GM23338 (cell line): ENCODE data around the gene FCRL3. TPM values are rescaled to one million over a fixed set of nuclear protein-coding genes. Genes with fewer than 3 reads are reported as not detected.
A peak's percentile ranks its signal among the peaks of the same experiment; 100 is the strongest.

ENCODE experiments used
- ATAC-seq: fragments of 200-7000 bp; cut with Tn5 transposase; 3 replicates; pipeline ENCODE4 v1.9.1; 2020
- DNase-seq: peaks from one replicate; pipeline ENCODE4 v3.0.0-alpha.2; 2015; ENCODE audit warnings: low spot score
- H2AFZ ChIP-seq: fragments of 200-600 bp; sonication (generic); 2 replicates; pipeline ENCODE4 v1.8.0; 2016; ENCODE audit warnings: antibody characterized with exemption, mild to moderate bottlenecking, moderate library complexity
- H3F3A ChIP-seq: fragments of 200-600 bp; sonication (generic); replicated peaks from 2 replicates; pipeline ENCODE4 v1.8.0; 2017; ENCODE audit warnings: antibody characterized with exemption, mixed run types, low read depth
- H3K27ac ChIP-seq: fragments of 200-600 bp; sonication (generic); 2 replicates; pipeline ENCODE4 v1.6.1; 2016; ENCODE audit warnings: low read depth
- H3K27me3 ChIP-seq: fragments of 200-600 bp; sonication (generic); 2 replicates; pipeline ENCODE4 v1.8.0; 2016; ENCODE audit warnings: mild to moderate bottlenecking, mixed run types, moderate library complexity; ENCODE audit not compliant: insufficient read depth
- H3K36me3 ChIP-seq: fragments of 200-600 bp; sonication (generic); 2 replicates; pipeline ENCODE4 v1.8.0; 2016; ENCODE audit warnings: mild to moderate bottlenecking; ENCODE audit not compliant: insufficient read depth
- H3K4me1 ChIP-seq: fragments of 200-600 bp; sonication (generic); 2 replicates; pipeline ENCODE4 v1.8.0; 2016; ENCODE audit warnings: mild to moderate bottlenecking, moderate library complexity; ENCODE audit not compliant: insufficient read depth
- H3K4me2 ChIP-seq: fragments of 200-600 bp; sonication (generic); 2 replicates; pipeline ENCODE4 v1.7.1; 2017; ENCODE audit warnings: mixed run types
- H3K4me3 ChIP-seq: fragments of 200-600 bp; sonication (generic); 2 replicates; pipeline ENCODE4 v1.6.1; 2016; ENCODE audit warnings: mixed run types
- H3K79me2 ChIP-seq: fragments of 200-600 bp; sonication (generic); replicated peaks from 2 replicates; pipeline ENCODE4 v1.8.0; 2017; ENCODE audit warnings: mild to moderate bottlenecking; ENCODE audit not compliant: insufficient read depth
- H3K9me2 ChIP-seq: fragments of 200-600 bp; sonication (generic); 2 replicates; pipeline ENCODE4 v1.8.0; 2017; ENCODE audit not compliant: insufficient read depth
- H4K20me1 ChIP-seq: fragments of 200-600 bp; sonication (generic); replicated peaks from 2 replicates; pipeline ENCODE4 v1.8.0; 2017; ENCODE audit warnings: mild to moderate bottlenecking; ENCODE audit not compliant: insufficient read depth
- H3K27ac Mint-ChIP-seq: 2 replicates; pipeline ENCODE4 v1.8.0; 2020; ENCODE audit warnings: inconsistent platforms, mild to moderate bottlenecking, moderate library complexity, mixed read lengths
- H3K27me3 Mint-ChIP-seq: 3 replicates; pipeline ENCODE4 v1.8.0; 2022; ENCODE audit warnings: low read depth, mild to moderate bottlenecking, moderate library complexity, mixed read lengths, inconsistent platforms; ENCODE audit not compliant: insufficient read depth, poor library complexity
- H3K36me3 Mint-ChIP-seq: 3 replicates; pipeline ENCODE4 v1.8.0; 2021; ENCODE audit warnings: low read depth, mild to moderate bottlenecking, inconsistent platforms, moderate library complexity, mixed read lengths
- H3K4me1 Mint-ChIP-seq: 3 replicates; pipeline ENCODE4 v1.8.0; 2020; ENCODE audit warnings: mild to moderate bottlenecking, inconsistent platforms, mixed read lengths
- H3K4me3 Mint-ChIP-seq: 3 replicates; pipeline ENCODE4 v1.8.0; 2021; ENCODE audit warnings: moderate library complexity, mild to moderate bottlenecking, inconsistent platforms, mixed read lengths
- H3K9me3 Mint-ChIP-seq: 3 replicates; pipeline ENCODE4 v1.8.0; 2020; ENCODE audit warnings: moderate library complexity, mild to moderate bottlenecking, inconsistent platforms, mixed read lengths
- CREB1 ChIP-seq: fragments of 250-450 bp; sonication (Bioruptor Pico); IDR thresholded peaks from 2 replicates; pipeline ENCODE4 v1.5.0; 2020; ENCODE audit warnings: low read depth, mild to moderate bottlenecking, moderate library complexity
- EZH2 ChIP-seq: fragments of 200-600 bp; sonication (generic); IDR thresholded peaks from one replicate; pipeline ENCODE4 v1.8.0; 2017; ENCODE audit warnings: antibody characterized with exemption, mild to moderate bottlenecking, low read depth; ENCODE audit not compliant: unreplicated experiment
- EZH2phosphoT487 ChIP-seq: fragments of 200-600 bp; sonication (generic); IDR thresholded peaks from one replicate; pipeline ENCODE4 v1.8.1; 2018; ENCODE audit warnings: antibody characterized with exemption; ENCODE audit not compliant: unreplicated experiment
- JUNB ChIP-seq: IDR thresholded peaks from one replicate; pipeline ENCODE4 v1.6.1; 2016; ENCODE audit warnings: antibody characterized with exemption; ENCODE audit not compliant: unreplicated experiment
- POLR2AphosphoS5 ChIP-seq: IDR thresholded peaks from 2 replicates; pipeline ENCODE4 v1.6.1; 2016; ENCODE audit warnings: antibody characterized with exemption, low read depth
- STAT1 ChIP-seq: IDR thresholded peaks from one replicate; pipeline ENCODE4 v1.6.1; 2016; ENCODE audit warnings: antibody characterized with exemption; ENCODE audit not compliant: unreplicated experiment
- ZNF114 ChIP-seq: fragments of 250-450 bp; sonication (Bioruptor Pico); IDR thresholded peaks from 2 replicates; pipeline ENCODE4 v1.5.0; 2020; ENCODE audit warnings: mild to moderate bottlenecking, moderate library complexity
- ZNF331 ChIP-seq: fragments of 250-450 bp; sonication (Bioruptor Pico); IDR thresholded peaks from 2 replicates; pipeline ENCODE4 v1.5.0; 2020; ENCODE audit warnings: low read depth, mild to moderate bottlenecking, moderate library complexity
- polyA plus RNA-seq: library from polyadenylated mRNA; unstranded; fragments of >200 nt; fragmentation: Nextera tagmentation; extraction: Ambion mirVana; gene quantifications from 2 replicates; pipeline ENCODE4 v1.2.1, GENCODE V29; 2016
- total RNA-seq: library from RNA; depleted of rRNA; stranded (reverse); fragments of >200 nt; shearing (Covaris generic); gene quantifications from 2 replicates; pipeline ENCODE4 v1.2.3, GENCODE V29; 2014
- TF ChIP-seq, protein P1 (sequence below), 2 experiments: fragments of 200-600 bp in 1 of 2; sonication (generic) in 1 of 2; conservative IDR thresholded peaks; 2 replicates each; pipeline versions ENCODE4 v1.5.1 to v1.6.1; 2016 to 2017; ENCODE audit warnings: antibody characterized with exemption in 2 of 2, low read depth in 2 of 2, mild to moderate bottlenecking in 2 of 2, moderate library complexity in 1 of 2
- TF ChIP-seq, protein P2 (sequence below): fragments of 250-450 bp; sonication (Bioruptor Pico); IDR thresholded peaks from 2 replicates; pipeline ENCODE4 v1.5.0; 2020; ENCODE audit warnings: mild to moderate bottlenecking, moderate library complexity
- TF ChIP-seq, protein P3 (sequence below): IDR thresholded peaks from 2 replicates; pipeline ENCODE4 v1.6.1; 2016; ENCODE audit warnings: antibody characterized with exemption

The FCRL3 gene
- total and polyA plus RNA-seq, 2 experiments from 2014 or later, result not detected

DNA sequence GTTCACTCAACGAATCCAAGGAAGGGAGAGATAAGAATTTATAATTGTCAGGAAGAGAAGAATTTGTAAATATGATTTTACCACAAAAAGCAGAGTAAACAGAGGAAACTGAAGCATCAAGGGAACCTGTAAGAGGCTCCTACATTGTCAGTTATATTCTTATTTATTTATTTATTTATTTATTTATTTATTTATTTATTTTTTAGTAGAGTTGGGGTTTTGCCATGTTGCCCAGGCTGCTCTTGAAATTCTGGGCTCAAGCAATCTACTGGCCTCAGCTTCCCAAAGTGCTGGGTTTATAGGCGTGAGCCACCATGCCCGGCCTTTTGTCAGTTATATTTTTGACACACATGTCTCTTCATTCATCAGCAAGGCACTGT lies 47.1 kb downstream of the FCRL3 start:
- H3K27me3 Mint-ChIP-seq, result peaks cover 2% of the 10 kb centered on the region
- no peak for TF ChIP-seq POLR2AphosphoS5
- TF ChIP-seq, protein P1, sequence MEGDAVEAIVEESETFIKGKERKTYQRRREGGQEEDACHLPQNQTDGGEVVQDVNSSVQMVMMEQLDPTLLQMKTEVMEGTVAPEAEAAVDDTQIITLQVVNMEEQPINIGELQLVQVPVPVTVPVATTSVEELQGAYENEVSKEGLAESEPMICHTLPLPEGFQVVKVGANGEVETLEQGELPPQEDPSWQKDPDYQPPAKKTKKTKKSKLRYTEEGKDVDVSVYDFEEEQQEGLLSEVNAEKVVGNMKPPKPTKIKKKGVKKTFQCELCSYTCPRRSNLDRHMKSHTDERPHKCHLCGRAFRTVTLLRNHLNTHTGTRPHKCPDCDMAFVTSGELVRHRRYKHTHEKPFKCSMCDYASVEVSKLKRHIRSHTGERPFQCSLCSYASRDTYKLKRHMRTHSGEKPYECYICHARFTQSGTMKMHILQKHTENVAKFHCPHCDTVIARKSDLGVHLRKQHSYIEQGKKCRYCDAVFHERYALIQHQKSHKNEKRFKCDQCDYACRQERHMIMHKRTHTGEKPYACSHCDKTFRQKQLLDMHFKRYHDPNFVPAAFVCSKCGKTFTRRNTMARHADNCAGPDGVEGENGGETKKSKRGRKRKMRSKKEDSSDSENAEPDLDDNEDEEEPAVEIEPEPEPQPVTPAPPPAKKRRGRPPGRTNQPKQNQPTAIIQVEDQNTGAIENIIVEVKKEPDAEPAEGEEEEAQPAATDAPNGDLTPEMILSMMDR (conservative IDR thresholded peaks at IDR 0.05; ENCODE audit: low read depth in 2 of 2), result no peak
- no peak for TF ChIP-seq EZH2
- no peak for TF ChIP-seq CREB1 (CRISPR knock-in tag)
- TF ChIP-seq ZNF331, result no peak
- TF ChIP-seq ZNF114 (CRISPR knock-in tag), result no peak
- no peak for TF ChIP-seq EZH2phosphoT487
- TF ChIP-seq, protein P2, sequence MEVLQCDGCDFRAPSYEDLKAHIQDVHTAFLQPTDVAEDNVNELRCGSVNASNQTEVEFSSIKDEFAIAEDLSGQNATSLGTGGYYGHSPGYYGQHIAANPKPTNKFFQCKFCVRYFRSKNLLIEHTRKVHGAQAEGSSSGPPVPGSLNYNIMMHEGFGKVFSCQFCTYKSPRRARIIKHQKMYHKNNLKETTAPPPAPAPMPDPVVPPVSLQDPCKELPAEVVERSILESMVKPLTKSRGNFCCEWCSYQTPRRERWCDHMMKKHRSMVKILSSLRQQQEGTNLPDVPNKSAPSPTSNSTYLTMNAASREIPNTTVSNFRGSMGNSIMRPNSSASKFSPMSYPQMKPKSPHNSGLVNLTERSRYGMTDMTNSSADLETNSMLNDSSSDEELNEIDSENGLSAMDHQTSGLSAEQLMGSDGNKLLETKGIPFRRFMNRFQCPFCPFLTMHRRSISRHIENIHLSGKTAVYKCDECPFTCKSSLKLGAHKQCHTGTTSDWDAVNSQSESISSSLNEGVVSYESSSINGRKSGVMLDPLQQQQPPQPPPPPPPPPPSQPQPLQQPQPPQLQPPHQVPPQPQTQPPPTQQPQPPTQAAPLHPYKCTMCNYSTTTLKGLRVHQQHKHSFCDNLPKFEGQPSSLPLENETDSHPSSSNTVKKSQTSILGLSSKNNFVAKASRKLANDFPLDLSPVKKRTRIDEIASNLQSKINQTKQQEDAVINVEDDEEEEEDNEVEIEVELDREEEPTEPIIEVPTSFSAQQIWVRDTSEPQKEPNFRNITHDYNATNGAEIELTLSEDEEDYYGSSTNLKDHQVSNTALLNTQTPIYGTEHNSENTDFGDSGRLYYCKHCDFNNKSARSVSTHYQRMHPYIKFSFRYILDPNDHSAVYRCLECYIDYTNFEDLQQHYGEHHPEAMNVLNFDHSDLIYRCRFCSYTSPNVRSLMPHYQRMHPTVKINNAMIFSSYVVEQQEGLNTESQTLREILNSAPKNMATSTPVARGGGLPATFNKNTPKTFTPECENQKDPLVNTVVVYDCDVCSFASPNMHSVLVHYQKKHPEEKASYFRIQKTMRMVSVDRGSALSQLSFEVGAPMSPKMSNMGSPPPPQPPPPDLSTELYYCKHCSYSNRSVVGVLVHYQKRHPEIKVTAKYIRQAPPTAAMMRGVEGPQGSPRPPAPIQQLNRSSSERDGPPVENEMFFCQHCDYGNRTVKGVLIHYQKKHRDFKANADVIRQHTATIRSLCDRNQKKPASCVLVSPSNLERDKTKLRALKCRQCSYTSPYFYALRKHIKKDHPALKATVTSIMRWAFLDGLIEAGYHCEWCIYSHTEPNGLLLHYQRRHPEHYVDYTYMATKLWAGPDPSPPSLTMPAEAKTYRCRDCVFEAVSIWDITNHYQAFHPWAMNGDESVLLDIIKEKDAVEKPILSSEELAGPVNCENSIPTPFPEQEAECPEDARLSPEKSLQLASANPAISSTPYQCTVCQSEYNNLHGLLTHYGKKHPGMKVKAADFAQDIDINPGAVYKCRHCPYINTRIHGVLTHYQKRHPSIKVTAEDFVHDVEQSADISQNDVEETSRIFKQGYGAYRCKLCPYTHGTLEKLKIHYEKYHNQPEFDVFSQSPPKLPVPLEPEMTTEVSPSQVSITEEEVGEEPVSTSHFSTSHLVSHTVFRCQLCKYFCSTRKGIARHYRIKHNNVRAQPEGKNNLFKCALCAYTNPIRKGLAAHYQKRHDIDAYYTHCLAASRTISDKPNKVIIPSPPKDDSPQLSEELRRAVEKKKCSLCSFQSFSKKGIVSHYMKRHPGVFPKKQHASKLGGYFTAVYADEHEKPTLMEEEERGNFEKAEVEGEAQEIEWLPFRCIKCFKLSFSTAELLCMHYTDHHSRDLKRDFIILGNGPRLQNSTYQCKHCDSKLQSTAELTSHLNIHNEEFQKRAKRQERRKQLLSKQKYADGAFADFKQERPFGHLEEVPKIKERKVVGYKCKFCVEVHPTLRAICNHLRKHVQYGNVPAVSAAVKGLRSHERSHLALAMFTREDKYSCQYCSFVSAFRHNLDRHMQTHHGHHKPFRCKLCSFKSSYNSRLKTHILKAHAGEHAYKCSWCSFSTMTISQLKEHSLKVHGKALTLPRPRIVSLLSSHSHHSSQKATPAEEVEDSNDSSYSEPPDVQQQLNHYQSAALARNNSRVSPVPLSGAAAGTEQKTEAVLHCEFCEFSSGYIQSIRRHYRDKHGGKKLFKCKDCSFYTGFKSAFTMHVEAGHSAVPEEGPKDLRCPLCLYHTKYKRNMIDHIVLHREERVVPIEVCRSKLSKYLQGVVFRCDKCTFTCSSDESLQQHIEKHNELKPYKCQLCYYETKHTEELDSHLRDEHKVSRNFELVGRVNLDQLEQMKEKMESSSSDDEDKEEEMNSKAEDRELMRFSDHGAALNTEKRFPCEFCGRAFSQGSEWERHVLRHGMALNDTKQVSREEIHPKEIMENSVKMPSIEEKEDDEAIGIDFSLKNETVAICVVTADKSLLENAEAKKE (CRISPR knock-in tag), result no peak
- TF ChIP-seq, protein P3, sequence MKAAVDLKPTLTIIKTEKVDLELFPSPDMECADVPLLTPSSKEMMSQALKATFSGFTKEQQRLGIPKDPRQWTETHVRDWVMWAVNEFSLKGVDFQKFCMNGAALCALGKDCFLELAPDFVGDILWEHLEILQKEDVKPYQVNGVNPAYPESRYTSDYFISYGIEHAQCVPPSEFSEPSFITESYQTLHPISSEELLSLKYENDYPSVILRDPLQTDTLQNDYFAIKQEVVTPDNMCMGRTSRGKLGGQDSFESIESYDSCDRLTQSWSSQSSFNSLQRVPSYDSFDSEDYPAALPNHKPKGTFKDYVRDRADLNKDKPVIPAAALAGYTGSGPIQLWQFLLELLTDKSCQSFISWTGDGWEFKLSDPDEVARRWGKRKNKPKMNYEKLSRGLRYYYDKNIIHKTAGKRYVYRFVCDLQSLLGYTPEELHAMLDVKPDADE, result no peak
- no peak for TF ChIP-seq STAT1
- TF ChIP-seq JUNB, result no peak
- no peak for ATAC-seq
- no peaks in the 10 kb centered on the region for H3K36me3 Mint-ChIP-seq
- Histone ChIP-seq H3K4me1 (no peaks in the 10 kb centered on the region), H4K20me1 (no peaks in the 10 kb centered on the region), H3K79me2 (no peaks in the 10 kb centered on the region), H3K27me3 (no peaks in the 10 kb centered on the region), H3K4me2 (no peak overlapping the region), H2AFZ (peak overlapping the region; percentile 25; the same call in 1 of the 2 replicates), H3F3A (no peaks in the 10 kb centered on the region), H3K27ac (no peak overlapping the region), H3K9me2 (no peaks in the 10 kb centered on the region), H3K4me3 (no peak overlapping the region), H3K36me3 (no peaks in the 10 kb centered on the region)
- H3K4me3 Mint-ChIP-seq, result no peak overlapping the region
- DNase-seq, result no peak
- no peak overlapping the region for H3K27ac Mint-ChIP-seq
- H3K4me1 Mint-ChIP-seq, result no peaks in the 10 kb centered on the region
- H3K9me3 Mint-ChIP-seq, result no peaks in the 10 kb centered on the region
